HuH-7 (cell line): ENCODE measurements around the gene PID1.

Experiments
- DNase-seq: peaks from one replicate; pipeline ENCODE4 v3.0.0; 2011; ENCODE audit warnings: low spot score

The PID1 gene

DNA sequence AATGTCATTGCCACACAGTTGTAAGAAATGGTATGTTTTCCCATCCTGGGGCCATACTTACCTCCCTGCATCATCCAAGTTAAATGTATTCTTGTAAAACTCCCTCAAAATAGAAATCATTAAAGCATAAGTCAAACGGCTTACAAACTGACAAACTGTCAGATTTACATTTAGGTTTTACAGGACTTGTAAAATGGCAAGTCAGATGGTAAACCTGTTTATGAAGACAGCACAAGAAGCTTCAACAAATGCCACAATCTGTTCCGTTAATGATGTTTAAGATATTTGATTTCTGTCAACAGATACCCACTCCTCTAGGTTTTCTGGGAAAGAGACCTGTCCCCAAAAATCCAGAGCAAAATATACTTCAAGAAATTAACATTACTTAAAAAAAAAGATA is 197.2 kb downstream of the PID1 start:
- DNase-seq: no peak

GRCh38 chr2:229071292-229071976 is 199.7 kb downstream of the PID1 start:
- DNase-seq: no peak

GRCh38 chr2:229066121-229066715 is 204.9 kb downstream of the PID1 start:
- no peak for DNase-seq

GRCh38 chr2:229064749-229065148 is 206.3 kb downstream of the PID1 start:
- DNase-seq: no peak

GRCh38 chr2:229060147-229060546 is 210.9 kb downstream of the PID1 start:
- DNase-seq: no peak

DNA sequence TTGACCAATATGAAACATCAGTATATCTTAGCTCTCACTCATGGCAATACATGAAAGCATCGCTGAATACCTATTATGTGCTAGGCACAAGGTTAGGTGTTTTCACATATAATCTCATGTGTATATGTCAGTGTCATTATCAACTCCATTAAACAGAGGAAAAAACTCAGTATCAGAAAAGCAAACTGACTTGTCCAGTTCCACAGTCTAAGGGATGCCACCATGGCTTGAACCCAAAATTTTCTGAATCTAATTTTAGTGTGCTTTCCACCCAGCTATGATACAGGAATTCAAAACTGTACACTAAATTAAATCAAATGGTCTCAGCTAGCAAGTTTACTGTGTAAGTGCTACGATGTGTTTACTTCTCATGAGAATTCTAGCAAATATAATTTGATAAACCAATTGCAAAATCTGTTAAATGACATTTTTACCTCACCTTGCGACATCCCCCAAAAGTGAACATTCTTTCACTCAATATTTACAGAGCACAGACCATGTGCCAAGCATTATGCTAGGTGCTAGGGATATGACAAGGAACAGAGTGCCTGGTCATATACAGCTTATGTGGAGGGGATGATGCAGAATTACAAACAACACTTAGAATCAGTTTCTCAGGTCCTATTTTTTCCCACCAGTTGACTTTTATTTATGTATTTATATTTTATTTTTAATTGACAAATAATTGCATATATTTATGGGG is 211.6 kb downstream of the PID1 start:
- DNase-seq: no peak

DNA sequence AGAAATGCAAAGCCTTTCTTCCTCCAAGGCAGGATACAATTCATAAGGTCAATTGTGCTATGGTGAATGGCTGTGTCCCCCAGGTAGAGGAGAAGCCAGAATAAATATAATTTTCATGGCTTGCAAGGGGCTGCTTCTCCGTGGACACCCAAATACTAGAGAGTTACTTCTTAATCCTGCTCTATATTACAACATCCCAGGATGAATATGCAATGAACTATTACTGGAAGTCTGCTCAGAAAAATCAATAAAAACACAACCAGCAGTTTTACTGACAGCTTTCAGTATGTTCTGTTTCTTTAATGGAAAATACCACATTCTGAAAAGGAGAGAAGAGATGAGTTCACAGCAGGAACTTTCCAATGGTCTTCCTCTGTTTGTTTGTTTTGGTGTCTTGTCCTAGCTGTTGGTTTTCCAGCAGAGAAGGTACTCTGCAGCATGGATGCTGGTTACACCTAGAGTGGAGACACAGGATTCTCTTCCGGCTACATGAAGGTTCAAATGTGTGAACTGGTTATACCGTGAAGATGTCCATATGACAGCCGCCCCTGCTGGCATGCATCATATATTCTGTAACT is 213.0 kb downstream of the PID1 start:
- DNase-seq: no peak

GRCh38 chr2:229054311-229054710 is 216.8 kb downstream of the PID1 start:
- DNase-seq: no peak

GRCh38 chr2:229051798-229052197 is 219.3 kb downstream of the PID1 start:
- DNase-seq: no peak

DNA sequence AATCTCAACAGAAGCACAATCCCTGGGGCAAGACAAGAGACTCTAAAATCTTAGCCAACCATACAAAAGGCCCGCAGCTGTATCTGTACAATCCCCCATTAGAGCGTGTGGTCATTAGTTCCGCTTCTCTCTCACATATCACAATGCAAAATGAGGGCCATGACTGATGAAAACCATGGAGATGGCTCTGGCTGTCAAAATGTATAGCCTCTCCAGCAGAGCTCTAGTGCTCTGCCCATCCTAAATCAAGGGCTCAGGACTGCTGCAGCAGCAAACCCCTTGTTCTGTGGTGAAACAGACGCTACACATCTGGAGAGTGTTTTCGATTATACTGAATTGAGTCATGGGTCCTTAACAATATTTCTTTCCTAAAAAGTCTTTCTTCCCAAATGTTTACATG is 221.0 kb downstream of the PID1 start:
- DNase-seq: no peak

DNA sequence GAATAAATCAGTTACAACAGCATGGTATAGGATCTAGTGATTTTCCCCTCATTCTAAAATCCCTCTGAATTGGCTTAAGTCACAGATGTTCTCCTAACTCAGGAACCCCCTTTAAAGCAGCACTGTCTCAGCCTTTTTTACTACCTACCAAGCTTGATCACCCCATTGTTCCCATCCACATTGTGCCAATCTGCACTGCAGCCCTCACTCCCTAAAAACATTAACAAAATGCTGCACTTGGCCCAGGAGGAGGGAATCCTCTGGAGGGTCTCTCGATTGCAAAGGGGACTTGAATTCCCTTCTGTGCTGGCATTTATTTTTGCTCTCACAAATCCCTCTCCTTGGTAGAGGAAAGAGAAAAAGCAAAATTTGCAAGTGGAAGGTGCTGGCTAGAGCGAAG is 223.0 kb downstream of the PID1 start:
- DNase-seq: no peak

DNA sequence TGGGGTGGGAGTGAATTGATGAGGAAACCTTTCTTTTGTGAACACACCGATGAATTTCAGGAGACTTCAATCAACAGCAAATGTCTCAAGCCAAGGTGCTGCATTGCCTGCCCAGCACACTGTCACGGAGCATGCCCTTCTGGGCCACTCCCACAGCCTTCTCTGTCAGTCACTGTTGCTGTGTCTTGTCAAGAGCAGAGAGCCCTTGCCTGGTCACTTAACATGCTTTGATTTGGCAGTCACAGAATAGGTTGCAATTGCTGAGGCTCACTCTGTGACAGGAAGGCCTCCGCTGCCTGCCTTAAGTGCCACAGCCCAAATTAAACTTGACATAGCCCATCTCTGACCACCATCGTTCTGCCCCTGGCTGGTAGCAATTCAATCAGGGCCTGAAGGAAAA is 225.4 kb downstream of the PID1 start:
- no peak for DNase-seq

GRCh38 chr2:229044581-229044980 is 226.5 kb downstream of the PID1 start:
- no peak for DNase-seq

- no peak for DNase-seq
These were observed 227.4 kb downstream of the PID1 start for GRCh38 chr2:229043681-229044080.

DNA sequence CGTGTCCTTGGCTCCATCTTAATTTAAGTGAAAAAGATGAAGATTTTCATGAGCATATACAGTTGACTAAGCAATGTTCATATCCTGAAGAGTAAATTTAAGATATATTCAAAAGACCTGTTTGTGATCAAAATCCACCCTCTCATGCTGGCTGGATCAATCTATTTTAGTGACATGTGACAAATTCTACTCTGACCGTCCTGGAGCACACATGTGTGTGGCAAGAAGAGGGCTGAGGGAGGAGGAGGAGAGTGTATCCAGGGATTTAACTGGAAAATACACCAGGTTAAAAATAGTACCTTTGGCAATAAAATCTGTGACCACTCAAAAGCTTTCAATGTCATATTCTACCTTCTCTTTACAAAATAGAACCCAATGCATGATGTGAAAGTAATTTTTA is 228.7 kb downstream of the PID1 start:
- no peak for DNase-seq

- no peak for DNase-seq
These were observed 229.4 kb downstream of the PID1 start for GRCh38 chr2:229041691-229042090.

DNA sequence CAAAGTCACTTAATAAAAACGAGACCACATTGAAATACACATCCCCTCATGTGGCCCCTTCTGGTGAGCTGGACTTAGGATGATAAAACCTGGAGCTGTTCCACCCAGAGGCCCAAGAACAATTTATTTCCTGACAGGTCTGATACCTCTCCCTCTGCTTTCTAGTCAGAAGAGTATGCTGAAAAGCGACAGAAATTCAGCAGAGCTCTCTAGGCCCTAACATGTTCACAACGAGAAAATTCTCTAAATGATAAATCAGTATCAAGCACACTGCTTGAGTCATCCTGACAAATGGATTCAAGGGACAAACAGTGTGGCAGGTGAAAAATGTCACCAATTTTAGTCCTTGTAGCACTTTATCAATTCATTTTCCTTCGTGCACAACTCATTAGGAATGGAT is 233.5 kb downstream of the PID1 start:
- DNase-seq: no peak

GRCh38 chr2:229033816-229034215 is 237.3 kb downstream of the PID1 start:
- DNase-seq: no peak

DNA sequence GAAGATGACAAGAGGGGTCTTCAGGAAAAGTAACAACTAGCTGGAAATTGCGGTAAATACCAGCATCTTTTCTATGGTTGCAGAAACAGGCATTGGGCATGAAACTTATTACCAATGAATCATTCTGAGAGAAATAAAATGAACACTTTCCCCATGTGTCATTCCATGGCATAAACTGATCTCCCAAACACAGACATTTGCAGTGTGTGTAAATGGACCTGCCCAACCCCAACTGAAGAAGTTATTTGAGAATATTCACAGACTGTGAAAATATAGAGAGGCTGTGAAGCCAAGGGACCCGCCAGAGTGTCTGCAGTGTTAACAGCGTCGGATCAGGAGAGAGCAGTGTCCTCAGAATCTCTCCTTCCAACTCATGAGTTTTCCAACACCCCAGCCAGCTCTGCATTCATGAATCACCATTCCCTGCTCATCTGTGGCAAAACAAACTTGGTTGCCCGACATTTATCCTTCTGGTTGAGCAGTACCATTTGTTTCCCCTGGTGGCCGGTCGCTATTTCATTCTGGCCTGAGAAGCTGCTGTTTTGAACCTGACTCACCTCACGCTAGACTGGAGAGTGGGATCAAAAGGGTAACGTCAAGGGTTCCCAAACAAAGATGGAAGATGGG is 238.4 kb downstream of the PID1 start:
- DNase-seq: no peak

DNA sequence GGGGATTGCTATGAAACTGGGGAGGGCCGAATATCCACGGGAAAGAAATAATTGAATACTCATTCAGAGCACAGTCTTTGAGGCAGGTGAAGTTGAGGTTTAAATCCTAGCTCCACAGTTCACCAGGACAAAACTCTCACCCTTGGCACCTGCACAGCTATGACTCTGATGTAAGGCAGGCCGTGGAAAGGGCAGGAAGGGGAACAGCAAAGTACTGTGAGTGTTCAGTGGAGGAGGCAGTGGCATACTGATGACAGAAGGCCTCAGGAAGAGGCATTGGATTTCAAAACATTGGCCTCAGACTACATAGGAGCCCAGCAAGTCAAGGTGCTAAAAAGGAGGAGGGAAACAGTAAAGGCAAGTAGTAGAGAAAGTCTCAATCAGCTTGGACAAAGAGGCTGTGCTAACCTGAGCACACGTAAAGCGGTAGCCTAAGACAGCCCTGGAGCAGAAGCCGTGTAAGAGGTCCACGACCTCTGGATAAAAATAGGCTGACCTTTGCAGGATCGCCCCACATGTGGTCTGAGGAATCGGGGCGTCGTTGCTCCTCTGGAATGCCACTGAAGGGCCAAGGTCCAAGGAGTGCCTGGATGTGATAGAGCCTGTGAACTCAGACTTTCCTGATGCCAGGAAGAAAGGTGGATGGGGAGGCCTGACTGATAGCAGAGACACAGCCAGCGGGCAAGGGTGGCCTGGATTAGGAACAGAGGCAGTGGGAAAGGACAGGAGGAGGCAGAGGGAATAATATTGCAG is 243.6 kb downstream of the PID1 start:
- DNase-seq: no peak

DNA sequence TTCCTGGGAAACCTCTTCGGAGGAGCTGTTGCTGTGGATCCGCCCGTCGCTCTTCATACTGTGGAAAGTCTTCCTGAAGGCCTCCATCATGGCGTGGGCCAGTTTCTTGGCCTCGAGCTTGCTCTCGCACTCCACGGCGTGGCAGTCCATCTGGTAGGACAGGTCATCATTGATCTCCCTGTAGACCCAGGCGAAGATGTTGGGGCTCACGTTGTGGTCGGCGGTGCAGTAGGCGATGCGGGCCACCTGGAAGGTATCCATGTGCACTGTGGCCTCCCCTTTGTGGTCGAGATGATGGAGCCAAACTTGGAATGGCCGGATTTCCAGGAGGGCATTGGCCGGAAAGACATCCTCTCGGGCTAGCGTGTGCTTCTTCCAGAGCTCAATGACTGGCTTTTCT is 245.4 kb downstream of the PID1 start:
- DNase-seq: no peak

- no peak for DNase-seq
These were observed 248.4 kb downstream of the PID1 start for GRCh38 chr2:229022652-229023051.
